ENCODE results near the gene NUTF2.
A peak's percentile ranks its signal among the peaks of the same experiment; 100 is the strongest.

Gene NUTF2

GRCh38 chr16:67901734-67902133 is 55.0 kb downstream of the NUTF2 start:
- H3K9me3 ChIP-seq: no peaks in the 10 kb centered on the region
- H3K27me3 ChIP-seq: no peaks in the 10 kb centered on the region
- TF ChIP-seq CTCF (IDR thresholded peaks at IDR 0.05; ENCODE audit: low read depth, low read length): no peak
- no peak for DNase-seq
- no peaks in the 10 kb centered on the region for H3K4me1 ChIP-seq
- H3K4me3 ChIP-seq (ENCODE audit: low read depth, low read length): no peak overlapping the region
- no peaks in the 10 kb centered on the region for H3K36me3 ChIP-seq

GRCh38 chr16:67902831-67903230 is 56.1 kb downstream of the NUTF2 start:
- Histone ChIP-seq H3K27me3 (no peaks in the 10 kb centered on the region), H3K4me3 (ENCODE audit: low read depth, low read length) (no peak overlapping the region), H3K9me3 (no peaks in the 10 kb centered on the region), H3K4me1 (no peaks in the 10 kb centered on the region), H3K36me3 (no peaks in the 10 kb centered on the region)
- DNase-seq: no peak
- TF ChIP-seq CTCF (IDR thresholded peaks at IDR 0.05; ENCODE audit: low read depth, low read length): no peak

GRCh38 chr16:67907397-67908180 is 60.9 kb downstream of the NUTF2 start:
- Histone ChIP-seq H3K27me3 (no peaks in the 10 kb centered on the region), H3K4me3 (ENCODE audit: low read depth, low read length) (no peak overlapping the region), H3K9me3 (no peaks in the 10 kb centered on the region), H3K4me1 (no peaks in the 10 kb centered on the region), H3K36me3 (no peaks in the 10 kb centered on the region)
- no peak for TF ChIP-seq CTCF (IDR thresholded peaks at IDR 0.05; ENCODE audit: low read depth, low read length)
- DNase-seq: no peak

GRCh38 chr16:67909056-67909742 is 62.5 kb downstream of the NUTF2 start:
- H3K4me3 ChIP-seq (ENCODE audit: low read depth, low read length): no peak overlapping the region
- no peaks in the 10 kb centered on the region for H3K36me3 ChIP-seq
- DNase-seq: no peak
- no peak for TF ChIP-seq CTCF (IDR thresholded peaks at IDR 0.05; ENCODE audit: low read depth, low read length)
- no peaks in the 10 kb centered on the region for H3K27me3 ChIP-seq
- H3K4me1 ChIP-seq: no peaks in the 10 kb centered on the region
- no peaks in the 10 kb centered on the region for H3K9me3 ChIP-seq

- peak; percentile 49 for DNase-seq
Measured at GRCh38 chr16:67910158-67910557, 63.4 kb downstream of the NUTF2 start.

More at GRCh38 chr16:67910158-67910557, 63.4 kb downstream of the NUTF2 start:
- H3K36me3 ChIP-seq: no peaks in the 10 kb centered on the region
- no peak for TF ChIP-seq CTCF (IDR thresholded peaks at IDR 0.05; ENCODE audit: low read depth, low read length)
- H3K4me1 ChIP-seq: peaks cover 6% of the 10 kb centered on the region
- no peaks in the 10 kb centered on the region for H3K9me3 ChIP-seq
- no peaks in the 10 kb centered on the region for H3K27me3 ChIP-seq
- H3K4me3 ChIP-seq (ENCODE audit: low read depth, low read length): no peak overlapping the region

Data from BE2C (cell line).